DOHH2 (cell line): ENCODE data around the gene DLAT.

Experiments
- H3F3A ChIP-seq: fragments of 200-600 bp; sonication (generic), shearing (Covaris generic); 2 replicates; pipeline ENCODE4 v1.6.0; 2016; ENCODE audit warnings: antibody characterized with exemption, mild to moderate bottlenecking; ENCODE audit not compliant: control insufficient read depth, insufficient read depth
- H3K27ac ChIP-seq: fragments of 200-600 bp; sonication (generic); 2 replicates; pipeline ENCODE4 v1.5.1; 2014; ENCODE audit warnings: low read depth, mild to moderate bottlenecking, low read length, moderate library complexity
- H3K27me3 ChIP-seq: fragments of 200-600 bp; sonication (generic); 2 replicates; pipeline ENCODE4 v1.6.1; 2014; ENCODE audit warnings: mild to moderate bottlenecking, low read length, mixed read lengths; ENCODE audit not compliant: control insufficient read depth
- H3K36me3 ChIP-seq: fragments of 200-600 bp; sonication (generic); 2 replicates; pipeline ENCODE4 v1.6.1; 2014; ENCODE audit warnings: mild to moderate bottlenecking, low read length, moderate library complexity, mixed read lengths; ENCODE audit not compliant: control insufficient read depth
- H3K4me1 ChIP-seq: fragments of 200-600 bp; sonication (generic); 2 replicates; pipeline ENCODE4 v1.6.1; 2014; ENCODE audit warnings: mild to moderate bottlenecking, low read length, mixed read lengths; ENCODE audit not compliant: control insufficient read depth
- H3K4me2 ChIP-seq: fragments of 200-600 bp; sonication (generic); 2 replicates; pipeline ENCODE4 v1.6.0; 2014; ENCODE audit warnings: mild to moderate bottlenecking, low read length, moderate library complexity
- H3K4me3 ChIP-seq: fragments of 200-600 bp; sonication (generic); 2 replicates; pipeline ENCODE4 v1.5.1; 2014; ENCODE audit warnings: mild to moderate bottlenecking, low read length, mixed read lengths
- H3K79me2 ChIP-seq: fragments of 200-600 bp; sonication (generic); 2 replicates; pipeline ENCODE4 v1.6.1; 2014; ENCODE audit warnings: mild to moderate bottlenecking, low read length, mixed read lengths; ENCODE audit not compliant: control insufficient read depth
- H3K9me2 ChIP-seq: fragments of 200-600 bp; sonication (generic); replicated peaks from 2 replicates; pipeline ENCODE4 v1.6.1; 2014; ENCODE audit warnings: mild to moderate bottlenecking, low read length, mixed read lengths; ENCODE audit not compliant: control insufficient read depth
- H3K9me3 ChIP-seq: fragments of 200-600 bp; sonication (generic); 2 replicates; pipeline ENCODE4 v1.6.1; 2014; ENCODE audit warnings: antibody characterized with exemption, low read length, mixed read lengths; ENCODE audit not compliant: control insufficient read depth, insufficient read depth
- H4K20me1 ChIP-seq: fragments of 200-600 bp; sonication (generic); 2 replicates; pipeline ENCODE4 v1.6.0; 2014; ENCODE audit warnings: low read depth, mild to moderate bottlenecking, antibody characterized with exemption, low read length, moderate library complexity; ENCODE audit not compliant: control insufficient read depth, insufficient read depth
- CTCF ChIP-seq: fragments of 200-600 bp; sonication (generic); IDR thresholded peaks from one replicate; pipeline ENCODE4 v1.5.1; 2014; ENCODE audit warnings: antibody characterized with exemption, mild to moderate bottlenecking, low read depth, low read length; ENCODE audit not compliant: poor library complexity, severe bottlenecking
- EZH2phosphoT487 ChIP-seq: fragments of 200-600 bp; sonication (generic); IDR thresholded peaks from 2 replicates; pipeline ENCODE4 v1.6.1; 2017; ENCODE audit warnings: borderline replicate concordance, mild to moderate bottlenecking, antibody characterized with exemption, low read length, moderate library complexity, mixed read lengths

Gene DLAT

DNA sequence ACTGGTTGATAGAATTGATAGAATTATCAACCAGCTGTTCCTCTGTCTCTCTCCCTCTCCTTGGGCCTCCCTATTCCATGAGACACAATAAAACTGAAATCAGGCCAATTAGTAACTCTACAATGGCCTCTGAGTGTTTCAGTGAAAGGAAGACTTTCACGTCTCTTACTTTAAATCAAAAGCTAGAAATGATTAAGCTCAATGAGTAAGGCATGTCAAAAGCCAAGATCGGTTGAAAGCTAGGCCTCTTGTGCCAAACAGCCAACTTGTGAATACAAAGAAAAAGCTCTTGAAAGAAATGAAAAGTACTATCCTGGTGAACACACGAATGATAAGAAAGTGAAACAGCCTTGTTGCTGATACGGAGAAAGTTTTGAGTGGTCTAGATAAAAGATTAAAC lies 32.0 kb downstream of the DLAT start:
- H3K4me1 ChIP-seq: peaks cover 5% of the 10 kb centered on the region
- H3K4me2 ChIP-seq: no peak overlapping the region
- TF ChIP-seq CTCF: no peak
- TF ChIP-seq EZH2phosphoT487: no peak
- no peaks in the 10 kb centered on the region for H4K20me1 ChIP-seq
- H3K36me3 ChIP-seq: peaks cover 79% of the 10 kb centered on the region
- no peaks in the 10 kb centered on the region for H3K9me2 ChIP-seq
- H3F3A ChIP-seq: peaks cover 6% of the 10 kb centered on the region; the same call in 1 of the 2 replicates
- no peaks in the 10 kb centered on the region for H3K9me3 ChIP-seq
- H3K4me3 ChIP-seq: no peak overlapping the region
- H3K79me2 ChIP-seq: peaks cover 21% of the 10 kb centered on the region
- H3K27ac ChIP-seq: no peak overlapping the region
- H3K27me3 ChIP-seq: no peaks in the 10 kb centered on the region

- no peaks in the 10 kb centered on the region for H3K9me3 ChIP-seq
- H3K4me1 ChIP-seq: no peaks in the 10 kb centered on the region
- H3K4me3 ChIP-seq: no peak overlapping the region
- no peaks in the 10 kb centered on the region for H3K27me3 ChIP-seq
- no peak for TF ChIP-seq CTCF
- TF ChIP-seq EZH2phosphoT487: no peak
- H4K20me1 ChIP-seq: no peaks in the 10 kb centered on the region
- peaks cover 6% of the 10 kb centered on the region; the same call in 1 of the 2 replicates for H3F3A ChIP-seq
- H3K4me2 ChIP-seq: no peak overlapping the region
- H3K9me2 ChIP-seq: no peaks in the 10 kb centered on the region
- H3K27ac ChIP-seq: no peak overlapping the region
- H3K79me2 ChIP-seq: peaks cover 15% of the 10 kb centered on the region
- H3K36me3 ChIP-seq: peaks cover 80% of the 10 kb centered on the region
These were observed 32.9 kb downstream of the DLAT start for GRCh38 chr11:112058103-112058502.

DNA sequence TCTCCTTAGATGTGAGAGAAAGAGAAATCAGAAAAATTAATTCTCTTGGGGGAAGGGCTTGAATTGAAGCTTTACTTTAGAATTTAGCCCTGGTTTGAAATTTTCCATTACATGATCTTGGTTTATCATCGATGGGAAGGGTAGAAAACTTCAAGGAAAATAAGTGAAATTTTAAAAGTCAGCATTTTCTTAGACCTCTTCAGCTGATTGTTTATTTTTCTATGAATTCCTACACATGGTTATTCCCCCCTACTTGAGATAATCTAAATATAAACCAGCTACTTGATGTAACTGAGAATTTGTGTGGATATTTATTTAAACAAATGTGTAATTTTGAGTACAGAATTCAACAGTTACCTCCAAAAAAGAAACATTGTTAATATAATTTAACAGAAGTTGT lies 37.7 kb downstream of the DLAT start:
- no peak overlapping the region for H3K27ac ChIP-seq
- no peaks in the 10 kb centered on the region for H4K20me1 ChIP-seq
- no peaks in the 10 kb centered on the region for H3K9me3 ChIP-seq
- no peak overlapping the region for H3K4me2 ChIP-seq
- no peaks in the 10 kb centered on the region for H3K79me2 ChIP-seq
- no peaks in the 10 kb centered on the region for H3K9me2 ChIP-seq
- TF ChIP-seq EZH2phosphoT487 (no peak), CTCF (no peak)
- peaks cover 2% of the 10 kb centered on the region for H3K4me1 ChIP-seq
- H3K4me3 ChIP-seq: no peak overlapping the region
- peaks cover 53% of the 10 kb centered on the region for H3K36me3 ChIP-seq
- H3K27me3 ChIP-seq: no peaks in the 10 kb centered on the region
- H3F3A ChIP-seq: peaks cover 15% of the 10 kb centered on the region
